ENCODE results near the gene PGAM5. TPM values are rescaled to one million over a fixed set of nuclear protein-coding genes. Genes with fewer than 3 reads are reported as not detected.

The PGAM5 gene
- total and polyA plus RNA-seq, 9 donors = 16.8 to 25.8 (median 21.3) TPM

DNA sequence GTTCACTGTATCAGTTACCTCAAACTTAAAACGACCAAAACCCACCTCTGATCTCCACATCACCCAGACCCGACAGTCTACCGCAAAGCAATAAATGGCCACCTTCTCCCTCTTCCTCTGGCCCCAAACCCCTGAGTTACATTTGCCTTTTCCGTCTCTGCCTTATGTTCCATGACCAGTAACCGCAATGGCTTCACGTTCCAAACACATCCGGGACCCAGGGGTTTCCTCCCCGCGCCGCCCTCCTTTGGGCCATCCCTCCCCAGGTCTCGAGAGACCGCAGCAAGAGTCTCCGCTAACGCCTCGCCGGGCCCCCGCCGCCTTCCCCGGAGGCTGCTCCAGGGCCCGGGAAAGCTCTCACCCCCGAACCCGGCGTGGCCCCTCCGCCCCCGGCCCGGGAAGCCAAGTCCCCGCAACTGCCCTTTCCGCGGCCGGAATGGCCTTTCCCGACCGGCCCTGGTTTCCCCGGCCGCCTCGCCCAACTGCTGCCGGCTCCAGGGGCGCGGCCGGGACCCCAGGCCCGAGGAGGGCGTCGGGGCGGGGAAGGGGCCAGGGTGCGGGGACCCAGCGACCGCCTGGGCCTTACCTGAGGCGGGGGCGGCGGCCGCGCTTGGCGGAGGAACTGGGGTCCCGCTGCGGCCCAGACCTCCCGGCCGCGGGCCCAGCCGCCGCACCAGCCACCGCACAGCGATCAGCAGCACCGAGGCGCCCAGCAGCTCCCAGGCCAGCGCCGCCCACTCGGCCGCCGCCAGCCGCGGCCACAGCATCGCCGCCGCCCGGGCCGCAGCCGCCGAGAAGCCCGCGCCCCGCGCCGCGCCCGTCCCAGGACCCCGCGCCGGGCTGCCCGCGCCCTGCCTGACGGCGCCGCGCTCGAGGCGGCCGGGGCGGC lies 50.6 kb downstream of the PGAM5 start, which contains the start of gene ANKLE2:
ANKLE2 (minus strand) TSS at position 801 of the 889 bp plus-strand sequence; CDS start at position 767, 34 bp downstream.
- Histone ChIP-seq H3K36me3 (ENCODE audit: control insufficient read depth, insufficient read depth, low read length) (peaks cover 12% of the 10 kb centered on the region), H3K4me1 (ENCODE audit: control insufficient read depth, insufficient read depth, low read length) (peaks cover 14% of the 10 kb centered on the region), H3K9me3 (replicated peaks; ENCODE audit: control insufficient read depth, low read depth, low read length) (no peaks in the 10 kb centered on the region), H3K27ac (ENCODE audit: low read length) (peak within 1 kb of the TSS; percentile 86), H3K4me3 (ENCODE audit: low read length) (peak within 1 kb of the TSS; percentile 84), H3K27me3 (ENCODE audit: control insufficient read depth, insufficient read depth, low read length) (no peaks in the 10 kb centered on the region)
- peak; percentile 51 for DNase-seq
- under 1% methylated on average over 96 of the region's 97 CpGs for WGBS (ENCODE audit: insufficient coverage)

DNA sequence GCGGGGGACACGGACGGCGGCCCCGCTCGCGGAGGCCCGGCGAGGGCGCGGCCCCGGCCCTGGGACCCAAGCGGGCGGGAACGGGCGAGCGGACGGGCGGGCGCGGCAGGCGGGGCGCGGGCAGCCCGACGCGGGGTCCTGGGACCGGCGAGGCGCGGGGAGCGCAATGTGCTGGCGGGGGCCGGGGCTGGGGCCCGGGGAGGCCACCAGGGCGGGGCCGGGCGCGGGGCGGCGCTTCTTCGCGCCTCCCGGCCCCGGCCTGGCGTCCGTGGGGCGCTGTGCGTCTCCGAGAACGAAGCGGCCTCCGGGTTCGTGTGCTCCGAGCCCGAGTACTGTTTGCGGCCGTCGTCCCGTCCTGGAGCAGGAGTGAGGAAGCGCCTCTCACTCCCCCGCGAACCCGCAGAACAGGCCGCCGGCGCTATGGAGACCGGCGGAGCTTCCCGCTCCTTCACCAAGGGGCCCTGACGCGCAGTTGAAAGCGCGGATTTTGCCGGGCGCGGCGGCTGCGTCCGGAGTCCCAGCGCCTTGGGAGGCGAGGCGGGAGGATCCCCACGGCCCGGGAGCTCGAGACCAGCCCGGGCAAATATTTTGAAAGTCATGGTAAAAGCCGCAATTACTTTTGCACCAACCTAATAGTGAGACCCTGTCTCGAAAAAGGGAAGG lies 51.4 kb downstream of the PGAM5 start:
- no peaks in the 10 kb centered on the region for H3K27me3 ChIP-seq (ENCODE audit: control insufficient read depth, insufficient read depth, low read length)
- no peaks in the 10 kb centered on the region for H3K9me3 ChIP-seq (replicated peaks; ENCODE audit: control insufficient read depth, low read depth, low read length)
- peak overlapping the region; percentile 52 for H3K4me3 ChIP-seq (ENCODE audit: low read length)
- under 1% methylated on average over 77 of the region's 89 CpGs for WGBS (ENCODE audit: insufficient coverage)
- H3K36me3 ChIP-seq (ENCODE audit: control insufficient read depth, insufficient read depth, low read length) = peaks cover 5% of the 10 kb centered on the region
- H3K27ac ChIP-seq (ENCODE audit: low read length) = peak overlapping the region; percentile 86
- DNase-seq = peak; percentile 97
- H3K4me1 ChIP-seq (ENCODE audit: control insufficient read depth, insufficient read depth, low read length) = peaks cover 20% of the 10 kb centered on the region

DNA sequence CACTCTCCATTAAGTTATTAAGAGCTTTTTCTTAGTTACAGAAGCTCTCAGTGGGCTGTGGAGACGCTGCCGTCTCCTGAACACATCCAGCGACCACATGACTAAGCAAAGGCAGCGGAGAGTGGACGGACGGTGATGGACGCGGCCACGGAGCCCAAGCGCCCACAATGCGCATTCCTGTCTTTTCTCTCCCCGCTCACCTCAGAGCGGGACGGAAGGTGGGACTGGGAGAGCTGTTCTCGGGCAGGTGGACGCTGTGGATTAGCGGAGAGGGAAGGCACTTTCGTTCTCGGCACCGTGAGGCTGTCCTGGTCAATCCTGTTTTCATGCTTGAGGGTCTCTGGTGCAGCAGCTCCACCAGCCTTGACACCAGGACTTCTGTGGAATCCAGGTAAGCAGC lies 53.6 kb downstream of the PGAM5 start:
- H3K4me3 ChIP-seq (ENCODE audit: low read length) = no peak overlapping the region
- no peaks in the 10 kb centered on the region for H3K27me3 ChIP-seq (ENCODE audit: control insufficient read depth, insufficient read depth, low read length)
- no peak overlapping the region for H3K27ac ChIP-seq (ENCODE audit: low read length)
- DNase-seq = no peak
- peaks cover 3% of the 10 kb centered on the region for H3K36me3 ChIP-seq (ENCODE audit: control insufficient read depth, insufficient read depth, low read length)
- 95% methylated on average over 19 of the region's 20 CpGs for WGBS (ENCODE audit: insufficient coverage)
- H3K9me3 ChIP-seq (replicated peaks; ENCODE audit: control insufficient read depth, low read depth, low read length) = no peaks in the 10 kb centered on the region
- peaks cover 25% of the 10 kb centered on the region for H3K4me1 ChIP-seq (ENCODE audit: control insufficient read depth, insufficient read depth, low read length)

GRCh38 chr12:132765361-132765760 lies 54.7 kb downstream of the PGAM5 start:
- H3K4me1 ChIP-seq (ENCODE audit: control insufficient read depth, insufficient read depth, low read length) = peaks cover 21% of the 10 kb centered on the region
- no peak overlapping the region for H3K4me3 ChIP-seq (ENCODE audit: low read length)
- 50% methylated on average over 10 of the region's 11 CpGs for WGBS (ENCODE audit: insufficient coverage)
- H3K9me3 ChIP-seq (replicated peaks; ENCODE audit: control insufficient read depth, low read depth, low read length) = no peaks in the 10 kb centered on the region
- peaks cover 13% of the 10 kb centered on the region for H3K36me3 ChIP-seq (ENCODE audit: control insufficient read depth, insufficient read depth, low read length)
- DNase-seq = no peak
- H3K27me3 ChIP-seq (ENCODE audit: control insufficient read depth, insufficient read depth, low read length) = no peaks in the 10 kb centered on the region
- no peak overlapping the region for H3K27ac ChIP-seq (ENCODE audit: low read length)

DNA sequence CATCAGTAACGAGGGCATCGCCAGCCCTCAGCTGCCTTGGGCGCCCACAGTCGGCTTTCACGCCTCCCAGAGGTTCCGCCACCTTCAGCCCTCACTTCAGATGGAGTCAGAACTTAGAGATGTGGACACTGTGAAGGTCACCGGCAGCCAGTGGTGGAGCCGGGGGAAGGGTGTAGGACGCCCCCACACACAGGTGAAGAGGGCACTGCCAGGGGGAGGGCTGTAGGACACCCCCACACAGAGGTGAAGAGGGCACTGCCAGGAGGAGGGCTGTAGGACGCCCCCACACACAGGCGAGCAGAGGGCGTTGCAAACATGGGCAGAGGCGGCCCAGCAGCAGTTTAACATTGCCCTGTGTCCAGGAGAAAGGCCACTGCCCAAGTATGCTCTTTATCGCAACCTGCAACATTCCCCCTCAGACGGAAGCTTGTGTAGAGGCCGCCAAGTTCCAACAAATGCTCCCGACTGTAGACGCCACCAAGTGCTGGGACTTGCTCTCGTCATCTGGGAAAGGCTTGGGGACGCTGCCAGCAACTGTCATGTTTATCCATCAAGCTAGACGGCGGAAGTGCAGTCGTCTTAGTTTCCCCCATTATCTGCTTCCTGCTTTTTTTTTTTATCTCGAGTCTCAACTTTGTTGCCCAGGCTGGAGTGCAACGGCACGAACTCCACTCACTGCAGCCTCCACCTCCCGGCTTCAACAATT lies 55.9 kb downstream of the PGAM5 start:
- Histone ChIP-seq H3K27me3 (ENCODE audit: control insufficient read depth, insufficient read depth, low read length) (no peaks in the 10 kb centered on the region), H3K4me1 (ENCODE audit: control insufficient read depth, insufficient read depth, low read length) (peaks cover 16% of the 10 kb centered on the region), H3K36me3 (ENCODE audit: control insufficient read depth, insufficient read depth, low read length) (peaks cover 18% of the 10 kb centered on the region), H3K4me3 (ENCODE audit: low read length) (no peak overlapping the region), H3K9me3 (replicated peaks; ENCODE audit: control insufficient read depth, low read depth, low read length) (no peaks in the 10 kb centered on the region), H3K27ac (ENCODE audit: low read length) (peak overlapping the region; percentile 51)
- DNase-seq = peak; percentile 77
- WGBS (ENCODE audit: insufficient coverage) = 56% methylated on average over 19 of the region's 27 CpGs

GRCh38 chr12:132771126-132771838 lies 60.6 kb downstream of the PGAM5 start:
- H3K36me3 ChIP-seq (ENCODE audit: control insufficient read depth, insufficient read depth, low read length) = peaks cover 56% of the 10 kb centered on the region
- 95% methylated on average over 8 of the region's 15 CpGs for WGBS (ENCODE audit: insufficient coverage)
- peaks cover 19% of the 10 kb centered on the region for H3K4me1 ChIP-seq (ENCODE audit: control insufficient read depth, insufficient read depth, low read length)

More at GRCh38 chr12:132771126-132771838, 60.6 kb downstream of the PGAM5 start:
- no peak for DNase-seq
- no peaks in the 10 kb centered on the region for H3K9me3 ChIP-seq (replicated peaks; ENCODE audit: control insufficient read depth, low read depth, low read length)
- no peak overlapping the region for H3K4me3 ChIP-seq (ENCODE audit: low read length)
- no peaks in the 10 kb centered on the region for H3K27me3 ChIP-seq (ENCODE audit: control insufficient read depth, insufficient read depth, low read length)
- H3K27ac ChIP-seq (ENCODE audit: low read length) = no peak overlapping the region

Other genes starting within 250 kb of the PGAM5 start
- gene FBRSL1, start 220.7 kb upstream of the PGAM5 start, total RNA-seq = 6.9 TPM
- 10 to 100 TPM; 31.8 to 72.9 (median 54.8) TPM for gene FBRSL1, start 220.7 kb upstream of the PGAM5 start, polyA plus RNA-seq (ENCODE audit: insufficient read depth in 1 of 8, insufficient read length in 8 of 8, low replicate concordance in 1 of 8)
- gene LRCOL1, start 100.3 kb upstream of the PGAM5 start, total RNA-seq = 0.13 TPM
- gene LRCOL1, start 100.3 kb upstream of the PGAM5 start, polyA plus RNA-seq (ENCODE audit: insufficient read depth in 1 of 8, insufficient read length in 8 of 8, low replicate concordance in 1 of 8) = under 1 TPM in 6 of 8 donors, not detected in 2; 0.18 to 0.64 (median 0.32) TPM
- not detected for gene P2RX2, start 92.1 kb upstream of the PGAM5 start, total RNA-seq
- gene P2RX2, start 92.1 kb upstream of the PGAM5 start, polyA plus RNA-seq (ENCODE audit: insufficient read depth in 1 of 8, insufficient read length in 8 of 8, low replicate concordance in 1 of 8) = 1 to 10 TPM in 1 of 8 donors, under 1 TPM in 2, not detected in 5; 0.12 to 1.5 (median 0.23) TPM
- 21.5 TPM for gene POLE, start 23.5 kb upstream of the PGAM5 start, total RNA-seq
- gene POLE, start 23.5 kb upstream of the PGAM5 start, polyA plus RNA-seq (ENCODE audit: insufficient read depth in 1 of 8, insufficient read length in 8 of 8, low replicate concordance in 1 of 8) = 10 to 100 TPM; 25.8 to 43.2 (median 31.9) TPM
- gene PXMP2, start 23.3 kb upstream of the PGAM5 start, total RNA-seq = 27.8 TPM
- 10 to 100 TPM; 17.7 to 28.9 (median 22.4) TPM for gene PXMP2, start 23.3 kb upstream of the PGAM5 start, polyA plus RNA-seq (ENCODE audit: insufficient read depth in 1 of 8, insufficient read length in 8 of 8, low replicate concordance in 1 of 8)
- gene ANKLE2, start 51.0 kb downstream of the PGAM5 start, total RNA-seq = 37.3 TPM
- 10 to 100 TPM; 37.3 to 49.4 (median 42.4) TPM for gene ANKLE2, start 51.0 kb downstream of the PGAM5 start, polyA plus RNA-seq (ENCODE audit: insufficient read depth in 1 of 8, insufficient read length in 8 of 8, low replicate concordance in 1 of 8)
- 53.6 TPM for gene GOLGA3, start 118.0 kb downstream of the PGAM5 start, total RNA-seq
- 10 to 100 TPM; 31.3 to 57.9 (median 40.2) TPM for gene GOLGA3, start 118.0 kb downstream of the PGAM5 start, polyA plus RNA-seq (ENCODE audit: insufficient read depth in 1 of 8, insufficient read length in 8 of 8, low replicate concordance in 1 of 8)
- gene CHFR, start 176.8 kb downstream of the PGAM5 start, total RNA-seq = 13.3 TPM
- 10 to 100 TPM; 13.9 to 21.5 (median 17.4) TPM for gene CHFR, start 176.8 kb downstream of the PGAM5 start, polyA plus RNA-seq (ENCODE audit: insufficient read depth in 1 of 8, insufficient read length in 8 of 8, low replicate concordance in 1 of 8)
- 14.9 TPM for gene ZNF605, start 245.5 kb downstream of the PGAM5 start, total RNA-seq
- gene ZNF605, start 245.5 kb downstream of the PGAM5 start, polyA plus RNA-seq (ENCODE audit: insufficient read depth in 1 of 8, insufficient read length in 8 of 8, low replicate concordance in 1 of 8) = 10 to 100 TPM in 7 of 8 donors, 1 to 10 TPM in 1; 8.6 to 14.5 (median 10.9) TPM